ENCODE results near the gene COL25A1.
"Not testable (repeated sequence)": the region's sequence is repeated elsewhere in the genome, so short reads cannot be mapped to it uniquely, and the experiment has no call there.

COL25A1 gene

GRCh38 chr4:108943371-108943770, 359.1 kb downstream of the COL25A1 start:
- no peak for DNase-seq

DNA sequence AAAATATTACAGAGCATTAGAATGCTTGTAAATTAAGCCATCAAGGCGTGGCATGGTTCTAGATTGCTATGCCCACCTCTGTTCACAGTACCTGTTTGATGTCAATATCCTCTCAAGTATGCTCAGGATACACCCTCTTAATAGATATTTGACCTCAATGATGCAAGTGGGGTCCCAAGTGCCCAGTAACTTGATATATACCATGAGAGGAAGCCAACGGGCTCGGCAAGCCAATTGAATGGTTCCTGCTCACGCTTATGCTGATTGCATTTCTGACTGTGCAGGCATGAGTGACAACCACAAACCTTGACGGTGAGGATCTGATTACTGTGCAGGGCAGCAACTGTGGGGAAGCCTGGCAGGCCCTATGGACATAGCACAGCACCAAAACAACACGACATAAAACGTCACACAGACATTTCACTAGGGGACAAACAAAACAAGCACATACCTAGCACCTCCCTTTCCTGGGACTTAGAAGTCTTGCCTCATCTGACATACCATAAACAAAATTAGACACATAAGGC, 360.5 kb downstream of the COL25A1 start:
- DNase-seq: no peak

DNA sequence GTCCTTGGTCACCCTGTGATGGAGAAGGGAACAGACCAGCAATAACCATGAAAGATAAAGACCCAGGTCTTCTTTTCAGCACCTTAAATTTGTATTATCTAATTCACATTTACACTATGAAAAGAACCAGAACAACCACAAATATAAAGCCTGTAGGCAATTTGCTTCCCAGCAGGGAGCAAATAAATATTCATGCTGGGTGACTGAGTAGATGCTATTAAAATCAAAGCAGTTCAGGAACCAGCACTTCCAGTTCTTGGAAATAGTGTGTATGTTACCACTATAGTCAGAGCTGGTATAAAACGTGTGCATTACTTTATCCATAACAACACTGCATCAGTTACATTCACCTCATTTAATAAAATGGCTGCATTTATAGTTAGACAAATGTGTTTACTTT, 361.8 kb downstream of the COL25A1 start:
- no peak for DNase-seq

- no peak for DNase-seq
Measured at GRCh38 chr4:108940149-108940548, 362.3 kb downstream of the COL25A1 start.

DNA sequence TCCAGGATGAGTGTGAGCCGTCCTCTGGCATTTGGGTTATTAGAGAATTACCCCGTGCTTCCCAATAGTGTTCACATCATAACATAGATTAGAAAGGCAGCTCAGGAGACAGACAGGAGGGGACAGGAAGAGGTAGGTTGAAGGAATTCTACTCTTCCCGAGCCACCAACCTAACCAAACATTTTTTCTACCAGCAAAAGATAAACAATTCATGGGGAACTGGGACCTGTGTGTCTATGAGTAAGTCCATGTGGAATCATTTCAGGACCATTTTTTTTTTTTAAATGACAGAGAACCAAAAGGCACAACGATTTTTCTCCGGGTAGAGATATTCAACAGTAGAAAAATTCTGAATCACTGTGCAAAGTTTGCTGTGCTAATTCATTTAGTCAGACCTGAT, 365.4 kb downstream of the COL25A1 start:
- DNase-seq: no peak

- DNase-seq: not testable (repeated sequence)
Measured at GRCh38 chr4:108933925-108934324, 368.5 kb downstream of the COL25A1 start.

DNA sequence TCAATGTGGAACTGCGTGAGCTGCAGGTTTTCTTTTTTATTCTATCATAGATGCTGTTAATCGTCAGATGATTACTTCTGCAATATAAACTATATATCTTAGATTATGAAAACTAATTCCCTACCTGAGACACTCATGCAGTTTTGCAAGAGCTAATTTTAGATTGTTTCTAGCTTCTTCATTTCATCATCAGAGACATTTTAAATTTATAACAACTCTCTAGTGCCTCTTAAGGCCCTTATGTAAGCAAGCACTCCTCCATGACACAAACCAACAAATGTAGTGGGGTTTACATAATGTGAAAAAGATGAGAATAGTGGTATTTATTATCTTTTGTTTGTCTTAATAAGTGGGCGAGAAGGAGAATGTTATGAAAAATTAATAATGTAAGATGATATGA, 369.4 kb downstream of the COL25A1 start:
- no peak for DNase-seq

DNA sequence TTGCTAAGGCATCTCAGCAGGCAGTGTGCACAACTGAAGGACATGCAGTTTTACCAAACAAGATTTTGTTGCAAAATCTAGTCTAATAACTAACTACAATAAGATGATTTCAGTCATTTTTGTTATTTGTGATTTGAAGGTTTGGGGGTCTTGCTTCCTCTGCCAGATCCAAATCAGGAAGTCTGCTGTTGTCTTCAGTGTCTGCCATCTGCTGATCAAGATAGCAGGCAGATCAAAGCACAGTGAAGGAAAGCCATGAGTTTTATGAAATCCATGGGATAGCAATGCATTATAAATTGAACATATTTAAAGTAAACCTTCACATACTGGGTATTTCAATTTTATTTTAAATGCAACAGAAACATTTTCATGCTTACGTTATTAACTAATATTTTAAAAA, 370.5 kb downstream of the COL25A1 start:
- no peak for DNase-seq

DNA sequence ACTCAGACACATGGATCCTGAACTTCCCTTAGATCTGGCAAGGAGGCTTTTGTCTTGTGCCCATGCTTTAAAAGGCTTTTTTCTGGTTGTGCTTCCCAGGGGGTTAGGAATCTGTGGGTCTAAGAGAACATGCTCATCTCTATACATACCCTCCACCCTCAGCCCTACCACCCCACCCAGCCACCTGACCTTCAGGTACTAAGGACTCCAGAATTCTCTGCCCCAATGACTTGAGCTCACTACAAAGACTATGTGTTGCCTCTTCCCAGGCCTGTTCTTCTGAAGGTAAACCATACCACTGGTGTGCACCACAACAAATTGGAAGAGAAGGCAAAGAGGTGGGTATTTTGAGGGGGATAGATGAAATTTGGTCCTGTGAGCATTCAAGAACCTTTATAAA, 372.3 kb downstream of the COL25A1 start:
- no peak for DNase-seq

DNA sequence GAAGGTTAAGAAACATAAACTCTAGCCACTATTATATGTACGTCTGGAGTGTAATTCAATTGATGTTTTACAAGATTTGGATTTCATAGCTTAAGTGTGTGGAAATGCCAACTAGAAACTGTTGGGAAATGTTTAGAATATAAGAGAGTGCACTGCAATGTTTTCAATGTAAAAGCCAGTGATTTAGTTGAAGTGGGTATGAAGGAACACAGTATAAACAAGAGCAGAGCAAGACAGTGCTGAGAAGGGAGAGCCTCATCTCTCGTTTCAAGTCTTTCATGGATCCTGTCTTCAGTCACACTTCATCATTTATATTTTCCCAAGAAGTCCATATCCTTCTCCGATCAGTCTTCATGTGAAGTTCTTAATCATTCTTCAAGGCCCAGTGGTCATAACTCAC, 375.7 kb downstream of the COL25A1 start:
- no peak for DNase-seq

- no peak for DNase-seq
Measured at GRCh38 chr4:108926061-108926460, 376.4 kb downstream of the COL25A1 start.

DNA sequence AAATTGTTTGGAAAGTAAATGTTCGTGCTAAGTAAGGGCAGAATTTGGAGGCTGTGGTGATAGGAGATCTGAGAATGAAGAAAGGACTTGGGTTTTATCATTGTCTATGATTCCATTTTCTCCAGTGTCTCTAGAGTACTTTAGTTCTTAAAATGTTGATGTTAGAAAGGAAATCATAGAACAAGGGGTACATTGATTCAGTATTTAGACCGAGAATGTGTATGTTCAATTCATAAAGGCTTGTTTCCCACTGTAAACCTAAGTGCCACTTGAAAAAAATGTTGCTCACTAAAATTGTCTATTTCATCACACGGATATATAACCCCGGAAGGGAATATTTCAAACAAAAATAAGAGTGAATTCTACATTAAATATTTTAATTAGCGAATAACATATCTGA, 380.3 kb downstream of the COL25A1 start:
- no peak for DNase-seq

DNA sequence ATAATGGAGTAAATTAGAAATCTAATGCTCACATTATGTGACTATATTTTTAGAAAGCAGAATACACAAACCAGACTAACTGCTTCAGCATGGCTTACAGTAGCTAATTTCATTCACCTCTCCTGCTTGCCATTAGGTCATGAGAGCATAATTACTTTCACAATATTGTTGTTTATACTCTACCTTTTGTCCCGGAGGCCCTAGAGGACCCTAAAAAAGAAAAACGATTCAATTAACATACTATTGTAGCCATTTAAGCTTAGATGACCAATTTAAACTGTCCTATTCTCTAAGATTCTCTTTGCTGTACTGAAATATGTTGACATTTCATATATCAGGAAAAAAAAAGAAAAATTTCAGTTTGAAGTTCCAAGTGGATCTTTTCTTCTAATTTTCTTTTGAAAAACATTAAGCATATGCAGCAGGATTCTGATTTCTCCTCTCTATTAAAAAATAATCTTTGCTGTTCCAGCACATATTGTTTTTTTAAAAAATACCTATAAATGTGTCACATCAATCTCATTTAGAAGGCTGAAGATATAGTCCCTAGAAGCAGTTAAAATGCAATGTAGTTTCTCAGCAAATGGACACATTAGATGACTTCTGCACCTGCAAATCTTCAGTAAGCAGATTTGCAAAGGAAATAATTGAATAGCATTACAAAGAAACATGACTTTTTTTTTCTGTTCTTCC, 381.9 kb downstream of the COL25A1 start:
- DNase-seq: no peak

GRCh38 chr4:108919226-108919893, 383.1 kb downstream of the COL25A1 start:
- DNase-seq: no peak

- DNase-seq: no peak
Measured at GRCh38 chr4:108917255-108917654, 385.2 kb downstream of the COL25A1 start.

- DNase-seq: no peak
Measured at GRCh38 chr4:108916638-108917037, 385.8 kb downstream of the COL25A1 start.

GRCh38 chr4:108906866-108907367, 395.5 kb downstream of the COL25A1 start:
- no peak for DNase-seq

DNA sequence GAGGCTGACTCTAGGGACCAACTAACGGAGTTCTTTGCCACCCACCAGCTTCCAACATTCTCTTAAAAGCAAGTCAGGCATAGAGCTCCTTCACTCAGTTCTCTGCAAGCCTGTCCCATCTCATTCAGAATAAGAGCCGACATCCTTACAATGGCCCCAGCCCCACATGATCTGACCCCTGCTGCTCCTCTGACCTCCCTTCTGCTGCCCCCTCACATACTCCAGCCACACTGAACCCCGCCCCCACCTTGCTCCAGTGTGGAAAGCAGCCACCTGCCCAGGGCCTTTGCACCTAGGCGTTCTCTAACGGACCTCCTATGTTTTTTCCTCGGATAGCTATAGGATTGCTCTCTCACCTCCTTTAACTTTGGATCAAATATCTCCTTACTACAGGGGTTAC, 396.5 kb downstream of the COL25A1 start:
- no peak for DNase-seq

DNA sequence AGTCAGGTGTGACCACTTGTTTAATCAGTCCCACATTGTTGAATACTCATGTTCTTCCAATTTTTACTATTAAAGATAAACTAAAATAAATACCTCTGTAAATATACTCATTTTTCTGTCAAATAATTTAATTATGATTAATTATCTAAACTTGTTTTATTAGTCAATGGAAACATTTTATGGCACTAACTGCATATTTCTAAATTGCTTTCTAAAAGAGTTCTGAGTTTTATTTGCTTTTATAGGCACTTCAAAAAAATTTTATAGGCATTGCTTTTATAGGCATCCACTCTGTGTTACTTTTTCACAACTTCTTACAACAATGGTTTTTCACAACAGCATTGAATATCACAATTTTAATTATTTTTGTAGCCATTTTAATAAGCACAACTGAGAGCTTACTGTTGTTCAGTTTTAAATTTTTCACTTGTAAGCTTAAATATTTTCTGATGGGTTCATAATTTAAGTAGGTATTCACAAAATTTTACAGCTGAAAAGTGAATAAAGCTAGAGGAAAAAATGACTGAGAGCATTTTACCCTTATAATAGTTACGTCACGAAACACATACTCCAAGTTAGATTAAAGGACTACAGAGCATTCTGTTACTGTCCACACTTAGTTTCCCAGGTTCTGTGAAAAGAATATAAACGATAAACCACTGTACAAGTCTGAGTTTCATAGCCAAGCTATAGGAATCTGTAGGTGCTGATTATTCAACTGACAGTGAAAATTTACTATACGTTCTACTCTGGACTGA, 398.8 kb downstream of the COL25A1 start:
- DNase-seq: no peak

GRCh38 chr4:108902769-108903168, 399.7 kb downstream of the COL25A1 start:
- DNase-seq: no peak

DNA sequence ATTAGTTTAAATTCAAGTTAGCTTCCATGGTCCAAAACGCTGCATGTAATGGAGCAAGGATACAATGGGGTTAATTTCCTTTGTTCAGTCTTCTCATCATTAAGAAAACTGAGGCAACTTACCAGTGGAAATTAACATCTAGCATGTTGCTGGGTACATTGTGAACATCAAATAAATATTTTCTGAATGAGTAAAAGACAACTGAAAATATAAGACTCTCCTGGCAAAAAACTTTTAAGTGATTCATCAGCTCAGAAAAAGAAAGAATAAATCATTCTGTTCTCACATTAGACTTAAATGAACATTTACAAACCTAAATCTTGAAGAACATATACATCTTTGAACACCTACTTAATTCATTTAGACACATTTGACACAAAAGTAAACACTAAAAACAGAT, 401.2 kb downstream of the COL25A1 start:
- DNase-seq: no peak

DNA sequence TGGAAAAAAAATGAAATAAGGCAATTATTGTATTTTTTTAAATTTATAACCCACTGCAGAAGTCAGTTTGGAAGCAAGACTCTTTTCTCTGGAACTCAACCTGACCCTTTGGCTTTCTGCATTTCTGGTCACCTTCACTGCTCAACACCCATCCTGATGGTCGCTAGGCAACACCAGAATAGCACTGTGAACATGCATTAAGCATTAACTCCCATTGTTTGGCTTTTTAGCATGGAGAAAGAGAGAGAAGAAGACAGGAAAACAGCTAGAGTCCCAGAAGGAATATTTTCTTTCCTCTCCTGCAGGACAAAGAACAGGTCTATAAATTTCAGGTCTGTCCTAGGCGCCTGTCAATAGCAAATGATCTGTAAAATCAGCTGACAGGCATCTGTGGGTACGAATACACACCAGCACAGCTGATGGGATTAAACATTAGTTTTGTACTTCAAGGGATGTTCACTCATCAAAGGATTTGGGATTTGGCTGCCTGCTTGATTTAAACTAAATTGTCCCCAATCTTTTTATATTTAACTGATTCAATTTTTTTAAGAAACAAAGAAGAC, 402.4 kb downstream of the COL25A1 start:
- DNase-seq: no peak

DNA sequence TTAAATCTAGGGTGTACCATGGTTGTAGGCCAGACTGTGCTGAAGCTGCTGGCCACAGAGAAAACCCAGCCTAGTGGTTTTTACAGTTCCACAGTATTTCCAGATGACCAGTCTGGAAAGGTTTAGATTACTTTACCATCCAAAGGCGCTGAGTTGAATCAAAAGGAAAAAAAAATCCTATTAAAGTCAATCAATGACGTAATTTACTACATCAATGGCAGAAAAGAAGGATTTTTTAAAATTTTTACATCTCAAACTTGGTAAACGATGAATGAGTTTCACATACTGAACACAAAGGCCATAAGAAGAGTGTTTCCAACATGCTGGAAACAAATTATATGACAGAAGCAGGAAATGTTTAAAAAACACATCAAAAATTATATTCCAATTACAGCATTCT, 409.0 kb downstream of the COL25A1 start:
- DNase-seq: no peak

All from NK-92 treated with Interleukin-12 subunit alpha and Interleukin-12 subunit beta, amount 100 ng/mL, for 24 hours (cell line).